Measurements from ENCODE around the gene PPP2R5D. TPM values are rescaled to one million over a fixed set of nuclear protein-coding genes. Genes with fewer than 3 reads are reported as not detected.

The PPP2R5D gene
- total and polyA plus RNA-seq, 2 of the 8 experiments (the other 6 are each of a cell fraction or from before 2014, with no cell fraction given) = 52.1 to 55.7 TPM

GRCh38 chr6:43038727-43039126, 54.4 kb downstream of the PPP2R5D start:
- Histone ChIP-seq H3K4ac (replicated peaks; ENCODE audit: insufficient read length, low read depth, low read length) (no peak overlapping the region), H4K5ac (ENCODE audit: insufficient read length, low read depth, low read length) (no peak overlapping the region), H3K23me2 (ENCODE audit: low read depth, low read length) (no peaks in the 10 kb centered on the region; the same call in 1 of the 2 replicates), H3K79me1 (ENCODE audit: low read depth, low read length) (no peaks in the 10 kb centered on the region), H3K23ac (ENCODE audit: insufficient read length) (no peak overlapping the region), H2AFZ (ENCODE audit: low read length) (no peak overlapping the region), H3K4me1 (replicated peaks in 1 of 4; ENCODE audit: control insufficient read depth in 3 of 4, insufficient read depth in 4 of 4, low read length in 3 of 4) (no peaks in the 10 kb centered on the region), H3K36me3 (ENCODE audit: control insufficient read depth in 2 of 4, insufficient read depth in 4 of 4, low read length in 3 of 4) (peaks cover 2 to 23% (median 13%) of the 10 kb centered on the region in 4 experiments; a peak in 4 of 8 replicates), H3K27me3 (replicated peaks in 1 of 4; ENCODE audit: control insufficient read depth in 3 of 4, extremely low read depth in 1 of 4, insufficient read depth in 3 of 4, low read length in 3 of 4) (no peaks in the 10 kb centered on the region), H3K56ac (replicated peaks; ENCODE audit: insufficient read length, low read depth, low read length) (no peak overlapping the region), H4K8ac (ENCODE audit: extremely low read depth, insufficient read depth, low read length) (no peak overlapping the region), H3K4me2 (ENCODE audit: insufficient read depth in 1 of 2, low read depth in 2 of 2, low read length in 2 of 2) (no peak overlapping the region), H4K91ac (replicated peaks; ENCODE audit: insufficient read length, low read length) (no peak overlapping the region), H3K9me3 (ENCODE audit: insufficient read depth in 2 of 2, low read depth in 1 of 2, low read length in 1 of 2) (no peaks in the 10 kb centered on the region), H3K9ac (replicated peaks in 1 of 4; ENCODE audit: extremely low read depth in 1 of 4, low read depth in 3 of 4, low read length in 3 of 4) (no peak overlapping the region), H2BK20ac (ENCODE audit: low read length) (no peak overlapping the region), H2AK5ac (ENCODE audit: low read depth, low read length) (no peak overlapping the region), H3K18ac (ENCODE audit: extremely low read depth, low read length) (no peak overlapping the region), H2BK120ac (replicated peaks; ENCODE audit: low read depth, low read length) (no peak overlapping the region), H3K27ac (ENCODE audit: low read depth, low read length) (no peak overlapping the region), H2BK15ac (ENCODE audit: low read length) (no peak overlapping the region), H3K4me3 (ENCODE audit: extremely low read depth in 1 of 4, insufficient read depth in 2 of 4, low read depth in 3 of 4, low read length in 4 of 4) (no peak overlapping the region), H3K79me2 (ENCODE audit: control insufficient read depth in 1 of 2, insufficient read depth in 2 of 2, low read length in 2 of 2) (no peaks in the 10 kb centered on the region), H3K14ac (ENCODE audit: insufficient read length) (no peak overlapping the region), H2BK12ac (ENCODE audit: low read depth, low read length) (no peak overlapping the region), H2BK5ac (ENCODE audit: low read depth, low read length) (no peak overlapping the region), H4K20me1 (replicated peaks in 1 of 2; ENCODE audit: control insufficient read depth in 1 of 2, insufficient read depth in 2 of 2, low read length in 2 of 2) (peaks cover 2 to 18% of the 10 kb centered on the region in 2 experiments)
- FAIRE-seq (no peak), DNase-seq (ENCODE audit: low read depth in 1 of 2, low spot score in 2 of 2) (no peak)
- WGBS, 2 experiments (ENCODE audit: extremely low coverage in 1 of 2, insufficient coverage in 1 of 2, insufficient read length in 1 of 2, insufficient replicate concordance in 2 of 2, low coverage in 1 of 2, low lambda C conversion rate in 2 of 2, missing lambda C conversion rate in 1 of 2) = 91% methylated on average over 9 of the region's 9 CpGs; no CpG with 5 or more reads in 1 of the 2 experiments
- CTCF ChIA-PET (ENCODE audit: partially characterized antibody) = interaction anchor here (0.6 to 1.9 kb wide), 5 partner anchors 22 to 109 kb away, joined by 3 to 9 read pairs (median 3); no protein-coding TSS in a partner anchor
- POLR2A ChIA-PET (ENCODE audit: partially characterized antibody) = interaction anchor here (0.9 to 29.7 kb wide), 7 partner anchors 10 to 32 kb away, joined by 3 to 584 read pairs (median 5); partner anchors contain the start of genes CUL7, KLC4, KLHDC3 and MEA1
- TF ChIP-seq SRF (IDR thresholded peaks at IDR 0.05; ENCODE audit: low read depth, low read length) (no peak), JUN (IDR thresholded peaks at IDR 0.05; ENCODE audit: low read depth, low read length) (no peak), ATF2 (IDR thresholded peaks at IDR 0.05; ENCODE audit: low read length) (no peak), TEAD4 (IDR thresholded peaks at IDR 0.05; ENCODE audit: low read depth, low read length) (no peak), KDM4A (IDR thresholded peaks at IDR 0.05; ENCODE audit: low read depth, low read length, severe bottlenecking) (no peak), CTBP2 (IDR thresholded peaks at IDR 0.05; ENCODE audit: borderline replicate concordance, insufficient read depth, insufficient read length, low read length) (no peak), KDM1A (IDR thresholded peaks at IDR 0.05; ENCODE audit: borderline replicate concordance, low read length) (no peak), BRCA1 (IDR thresholded peaks at IDR 0.05; ENCODE audit: low read depth, low read length) (no peak), SIX5 (IDR thresholded peaks at IDR 0.05; ENCODE audit: low read depth, low read length) (no peak), CBX5 (IDR thresholded peaks at IDR 0.05; ENCODE audit: low read depth, low read length) (no peak), SP1 (IDR thresholded peaks at IDR 0.05; ENCODE audit: low read depth, low read length) (no peak), SIN3A (conservative IDR thresholded peaks at IDR 0.05 in 1 of 2, IDR thresholded peaks at IDR 0.05 in 1 of 2; ENCODE audit: low read depth in 1 of 2, low read length in 2 of 2) (no peak), ASH2L (IDR thresholded peaks at IDR 0.05; ENCODE audit: low read length) (no peak)

Data from H1 (cell line).